Natural killer cell (primary cell): ENCODE results near the gene CREB3. TPM values are rescaled to one million over a fixed set of nuclear protein-coding genes. Genes with fewer than 3 reads are reported as not detected.

Source experiments
- ATAC-seq, 3 donors: fragments of 150-1000 bp in 2 of 3; fragments of 200-7000 bp in 1 of 3; cut with Tn5 transposase; 1 replicate in 1 of 3; 2 replicates in 2 of 3; pipeline ENCODE4 v1.10.0; 2021; ENCODE audit warnings: mild to moderate bottlenecking in 2 of 3, moderate library complexity in 2 of 3
- DNase-seq, 2 donors: peaks; one replicate each; pipeline versions ENCODE4 v3.0.0 to v3.0.0-alpha.2; 2013 to 2021; ENCODE audit warnings: mixed read lengths in 1 of 2
- H3K27ac ChIP-seq: one replicate; pipeline ENCODE4 v1.5.1; 2013; ENCODE audit warnings: mild to moderate bottlenecking, low read length
- H3K27me3 ChIP-seq: one replicate; pipeline ENCODE4 v1.6.1; 2013; ENCODE audit warnings: low read length; ENCODE audit not compliant: control insufficient read depth, insufficient read depth
- H3K36me3 ChIP-seq: one replicate; pipeline ENCODE4 v1.6.1; 2013; ENCODE audit warnings: low read length; ENCODE audit not compliant: control insufficient read depth, insufficient read depth
- H3K4me1 ChIP-seq: one replicate; pipeline ENCODE4 v1.6.1; 2013; ENCODE audit warnings: low read length; ENCODE audit not compliant: control insufficient read depth, insufficient read depth
- H3K4me3 ChIP-seq: one replicate; pipeline ENCODE4 v1.5.1; 2013; ENCODE audit warnings: low read length
- H3K9me3 ChIP-seq: one replicate; pipeline ENCODE4 v1.6.1; 2013; ENCODE audit warnings: low read length; ENCODE audit not compliant: control insufficient read depth, insufficient read depth
- H3K27ac Mint-ChIP-seq, 2 donors: one replicate each; pipeline ENCODE4 v1.8.0; 2022; ENCODE audit warnings: mild to moderate bottlenecking in 2 of 2, mixed read lengths in 2 of 2, moderate library complexity in 1 of 2
- H3K27me3 Mint-ChIP-seq, 2 donors: one replicate each; pipeline ENCODE4 v1.8.0; 2022; ENCODE audit warnings: low read depth in 2 of 2, mixed read lengths in 2 of 2
- H3K36me3 Mint-ChIP-seq: one replicate; pipeline ENCODE4 v1.8.0; 2022; ENCODE audit warnings: mixed read lengths
- H3K4me1 Mint-ChIP-seq, 2 donors: one replicate each; pipeline ENCODE4 v1.8.0; 2022; ENCODE audit warnings: mixed read lengths in 2 of 2
- H3K4me3 Mint-ChIP-seq: one replicate; pipeline ENCODE4 v1.8.0; 2022; ENCODE audit warnings: mild to moderate bottlenecking, moderate library complexity, mixed read lengths
- H3K9me3 Mint-ChIP-seq, 2 donors: one replicate each; pipeline ENCODE4 v1.8.0; 2022; ENCODE audit warnings: mixed read lengths in 2 of 2
- CTCF ChIP-seq: fragments of 200-600 bp; IDR thresholded peaks from one replicate; pipeline ENCODE4 v1.8.0; 2022; ENCODE audit warnings: antibody characterized with exemption
- WGBS: methylation state at CpG from one replicate; pipeline ENCODE4 v1.1.7; 2013; ENCODE audit warnings: missing lambda C conversion rate; ENCODE audit not compliant: insufficient coverage; 5-methylcytosine and 5-hydroxymethylcytosine counted together
- intact Hi-C: fragments of 100-400 bp; cut with micrococcal nuclease; formaldehyde crosslinking; loops from one replicate; pipeline ENCODE4 v1.14.2; 2022
- total RNA-seq, 4 donors: library from RNA; stranded (reverse); fragments of 120-200 nt in 1 of 4; gene quantifications; one replicate each; pipeline versions ENCODE4 v1.2.3 to v1.2.4, GENCODE V29; 2013 to 2022

The CREB3 gene
- total RNA-seq, 3 donors from 2014 or later (not counting 1 experiment from before 2014, with no cell fraction given): 15.7 to 19.7 (median 18.8) TPM

- Histone ChIP-seq H3K9me3 (no peaks in the 10 kb centered on the region), H3K27ac (peak overlapping the region; percentile 85), H3K27me3 (no peaks in the 10 kb centered on the region), H3K36me3 (peaks cover 13% of the 10 kb centered on the region), H3K4me1 (peaks cover 16% of the 10 kb centered on the region), H3K4me3 (peak overlapping the region; percentile 91)
- Mint-ChIP-seq H3K27ac (peak overlapping the region; percentile 24 to 97), H3K36me3 (no peaks in the 10 kb centered on the region), H3K9me3 (no peaks in the 10 kb centered on the region), H3K27me3 (no peaks in the 10 kb centered on the region), H3K4me1 (peaks cover 29 to 30% of the 10 kb centered on the region in 2 donors), H3K4me3 (peak overlapping the region; percentile 97)
- DNase-seq: no peak
- intact Hi-C loops: loop anchor here (2.0 kb wide), 1 partner anchor 25 kb away; the partner anchor contains the start of genes CREB3 and TLN1
- no peak for ATAC-seq
- TF ChIP-seq CTCF: no peak
Measured at GRCh38 chr9:35757892-35758275, 25.4 kb downstream of the CREB3 start.

DNA sequence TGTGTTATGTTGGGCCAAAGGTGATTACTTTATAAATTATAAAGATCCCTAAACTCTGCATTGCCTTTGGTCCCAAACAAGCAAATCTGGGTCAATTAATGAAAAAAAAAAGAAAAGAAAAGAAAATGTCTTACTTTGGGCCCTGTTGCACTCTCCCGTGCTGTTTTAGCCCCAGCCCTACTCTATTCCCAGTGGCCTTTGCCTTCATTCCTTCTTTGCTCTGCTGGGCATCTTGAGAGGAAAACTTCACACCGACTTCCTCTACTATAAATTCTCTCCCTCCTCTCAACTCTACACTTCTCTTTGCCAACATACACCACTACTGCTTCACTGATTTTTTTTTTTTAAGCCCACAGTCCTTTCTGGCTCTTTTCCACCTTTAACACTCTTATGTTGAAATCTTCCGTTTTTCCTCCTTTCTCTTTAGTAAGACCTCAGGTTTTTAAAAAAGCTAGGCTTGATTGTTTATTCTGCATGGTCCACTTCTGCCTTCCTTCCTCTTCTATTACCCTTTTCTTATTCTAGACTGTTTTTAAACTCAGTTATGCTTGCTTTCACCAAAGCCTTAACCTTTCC is 26.1 kb downstream of the CREB3 start:
- Histone ChIP-seq H3K4me3 (no peak overlapping the region), H3K27me3 (no peaks in the 10 kb centered on the region), H3K9me3 (no peaks in the 10 kb centered on the region), H3K36me3 (peaks cover 6% of the 10 kb centered on the region), H3K27ac (no peak overlapping the region), H3K4me1 (peaks cover 16% of the 10 kb centered on the region)
- no peak for TF ChIP-seq CTCF
- Mint-ChIP-seq H3K4me3 (peak overlapping the region; percentile 97), H3K4me1 (peaks cover 29 to 30% of the 10 kb centered on the region in 2 donors), H3K27ac (peak overlapping the region; percentile 24 to 97), H3K27me3 (no peaks in the 10 kb centered on the region), H3K9me3 (no peaks in the 10 kb centered on the region), H3K36me3 (no peaks in the 10 kb centered on the region)
- intact Hi-C loops: no loop called here
- no peak for ATAC-seq
- DNase-seq: no peak
- WGBS: 41% methylated on average over 3 of the region's 3 CpGs

- no peak for DNase-seq
- Mint-ChIP-seq H3K4me1 (peaks cover 29 to 30% of the 10 kb centered on the region in 2 donors), H3K36me3 (no peaks in the 10 kb centered on the region), H3K27ac (no peak overlapping the region), H3K4me3 (no peak overlapping the region), H3K9me3 (no peaks in the 10 kb centered on the region), H3K27me3 (no peaks in the 10 kb centered on the region)
- Histone ChIP-seq H3K4me1 (peaks cover 16% of the 10 kb centered on the region), H3K27me3 (no peaks in the 10 kb centered on the region), H3K36me3 (no peaks in the 10 kb centered on the region), H3K4me3 (no peak overlapping the region), H3K27ac (no peak overlapping the region), H3K9me3 (no peaks in the 10 kb centered on the region)
- ATAC-seq: no peak
- TF ChIP-seq CTCF: no peak
- 95% methylated on average over 4 of the region's 4 CpGs for WGBS
- intact Hi-C loops: no loop called here
Measured at GRCh38 chr9:35759795-35760194, 27.3 kb downstream of the CREB3 start.

DNA sequence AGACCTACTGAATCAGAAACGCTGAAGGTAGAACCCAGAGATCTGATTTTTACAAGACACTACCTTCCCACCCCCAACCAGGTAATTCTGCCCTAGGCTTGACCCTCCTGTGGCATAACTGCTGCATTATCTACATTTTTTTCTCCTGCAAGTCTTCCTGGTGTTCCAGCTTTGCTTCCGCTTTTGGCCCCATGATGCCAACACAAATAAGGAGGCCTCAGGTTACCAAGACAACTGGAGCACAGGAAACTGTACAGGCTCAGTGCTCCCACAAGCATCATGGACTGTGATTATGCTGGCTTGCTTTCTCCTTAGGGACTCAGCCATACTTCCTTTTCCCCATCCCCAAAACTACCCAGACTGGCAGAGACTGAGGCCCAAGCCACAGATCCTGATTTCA is 28.2 kb downstream of the CREB3 start:
- Histone ChIP-seq H3K27me3 (no peaks in the 10 kb centered on the region), H3K36me3 (no peaks in the 10 kb centered on the region), H3K9me3 (no peaks in the 10 kb centered on the region), H3K4me3 (no peak overlapping the region), H3K4me1 (peaks cover 16% of the 10 kb centered on the region), H3K27ac (no peak overlapping the region)
- 58% methylated on average over 2 of the region's 2 CpGs for WGBS
- DNase-seq: no peak
- H3K36me3 Mint-ChIP-seq: no peaks in the 10 kb centered on the region
- no peaks in the 10 kb centered on the region for H3K9me3 Mint-ChIP-seq
- peaks cover 29 to 30% of the 10 kb centered on the region in 2 donors for H3K4me1 Mint-ChIP-seq
- no peak for ATAC-seq
- intact Hi-C loops: no loop called here
- TF ChIP-seq CTCF: no peak
- H3K27me3 Mint-ChIP-seq: no peaks in the 10 kb centered on the region
- H3K27ac Mint-ChIP-seq: no peak overlapping the region
- H3K4me3 Mint-ChIP-seq: no peak overlapping the region
